Peyer's patch (tissue), 4 donors: Measurements from ENCODE around the gene RNF20. TPM values are rescaled to one million over a fixed set of nuclear protein-coding genes. Genes with fewer than 3 reads are reported as not detected.
"Not testable (repeated sequence)": the region's sequence is repeated elsewhere in the genome, so short reads cannot be mapped to it uniquely, and the experiment has no call there.

Experiments used
- DNase-seq, 3 donors: peaks; one replicate each; pipeline ENCODE4 v3.0.0-alpha.2; 2017 to 2019
- H3K27ac ChIP-seq, 4 donors: fragments of 200-600 bp; sonication (generic); one replicate each; pipeline ENCODE4 v1.5.1; 2016 to 2019
- H3K27me3 ChIP-seq, 2 donors: fragments of 200-600 bp; sonication (generic); one replicate each; pipeline ENCODE4 v1.5.1; 2019
- H3K36me3 ChIP-seq, 3 donors: fragments of 200-600 bp; sonication (generic); one replicate each; pipeline ENCODE4 v1.5.1; 2016 to 2019
- H3K4me1 ChIP-seq, 4 donors: fragments of 200-600 bp; sonication (generic); one replicate each; pipeline ENCODE4 v1.5.1; 2016 to 2019
- H3K4me3 ChIP-seq, 4 donors: fragments of 200-600 bp; sonication (generic); 1 replicate in 3 of 4; 2 replicates in 1 of 4; pipeline ENCODE4 v1.5.1; 2016 to 2019; ENCODE audit warnings: mild to moderate bottlenecking in 1 of 4
- H3K9me3 ChIP-seq, 4 donors: fragments of 200-600 bp; sonication (generic); one replicate each; pipeline ENCODE4 v1.5.1; 2016 to 2019; ENCODE audit warnings: mild to moderate bottlenecking in 1 of 4
- CTCF ChIP-seq, 6 experiments: fragments of 450-650 bp in 4 of 6; fragments of 200-600 bp in 2 of 6; sonication (generic) in 1 of 6; IDR thresholded peaks; one replicate each; pipeline ENCODE4 v1.5.1; 2017 to 2019; ENCODE audit warnings: antibody characterized with exemption in 6 of 6, mild to moderate bottlenecking in 3 of 6, moderate library complexity in 1 of 6
- POLR2A ChIP-seq, 2 donors: fragments of 450-650 bp; IDR thresholded peaks; one replicate each; pipeline ENCODE4 v1.5.1; 2017; ENCODE audit warnings: antibody characterized with exemption in 2 of 2, mild to moderate bottlenecking in 2 of 2, moderate library complexity in 2 of 2
- total RNA-seq, 4 donors: library from RNA; depleted of rRNA; stranded (reverse); fragments of >200 nt; gene quantifications; one replicate each; pipeline ENCODE4 v1.1.0, GENCODE V29; 2016

The RNF20 gene
- total RNA-seq, 4 donors from 2014 or later, result 14.1 to 35.5 (median 16.1) TPM

- DNase-seq, result no peak
- no peak overlapping the region for H3K27ac ChIP-seq
Measured at GRCh38 chr9:101582553-101582952, 48.9 kb downstream of the RNF20 start.

DNA sequence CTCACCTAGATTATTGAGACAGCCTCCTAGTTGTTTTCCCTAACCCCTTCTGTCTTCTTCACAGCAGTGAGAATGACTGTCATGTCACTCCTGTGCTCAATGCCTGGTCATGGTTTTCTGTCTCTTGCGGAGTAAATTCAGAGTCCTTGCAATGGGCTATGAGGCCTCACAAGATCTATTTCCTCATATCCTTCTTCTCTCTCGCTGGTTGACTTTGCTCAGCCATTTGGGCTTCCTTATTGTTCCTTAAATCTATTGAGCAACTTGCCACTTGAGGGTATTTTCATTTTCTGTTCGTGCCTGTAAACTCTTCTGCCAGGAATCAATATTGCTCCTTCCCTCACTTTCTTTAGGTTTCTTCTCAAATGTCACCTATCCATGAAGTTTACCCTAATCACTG lies 52.1 kb downstream of the RNF20 start:
- no peak overlapping the region for H3K4me3 ChIP-seq
- no peaks in the 10 kb centered on the region for H3K36me3 ChIP-seq
- TF ChIP-seq POLR2A (IDR thresholded peaks at IDR 0.05), result no peak
- TF ChIP-seq CTCF (IDR thresholded peaks at IDR 0.05), result no peak
- H3K27ac ChIP-seq, result no peak overlapping the region
- H3K9me3 ChIP-seq, result no peaks in the 10 kb centered on the region
- no peak for DNase-seq
- no peaks in the 10 kb centered on the region for H3K27me3 ChIP-seq
- H3K4me1 ChIP-seq, result no peaks in the 10 kb centered on the region

More at GRCh38 chr9:101582553-101582952, 48.9 kb downstream of the RNF20 start:
- H3K36me3 ChIP-seq, result no peaks in the 10 kb centered on the region
- H3K4me3 ChIP-seq, result no peak overlapping the region
- H3K9me3 ChIP-seq, result no peaks in the 10 kb centered on the region
- H3K27me3 ChIP-seq, result no peaks in the 10 kb centered on the region
- no peaks in the 10 kb centered on the region for H3K4me1 ChIP-seq
- no peak for TF ChIP-seq CTCF (IDR thresholded peaks at IDR 0.05)
- TF ChIP-seq POLR2A (IDR thresholded peaks at IDR 0.05), result no peak

DNA sequence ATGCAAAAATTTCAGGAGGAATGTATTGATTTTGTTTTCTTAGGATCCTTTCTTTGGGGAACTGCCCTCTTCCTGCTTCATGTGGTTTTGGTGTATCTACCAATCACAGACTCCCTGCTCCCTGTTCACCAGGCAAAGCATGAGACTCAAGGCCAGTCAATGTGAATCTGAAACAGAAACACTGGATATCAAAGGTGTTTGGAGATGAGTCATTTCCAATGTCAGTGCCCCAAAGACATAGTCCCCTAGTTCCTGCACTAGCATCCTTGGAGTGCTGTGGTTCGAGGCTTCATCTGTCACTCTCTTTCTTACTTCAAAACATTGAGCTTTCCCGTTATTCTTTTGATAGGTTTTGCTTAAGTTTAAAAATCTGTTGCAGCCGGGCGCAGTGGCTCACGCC lies 53.0 kb downstream of the RNF20 start:
- no peak for DNase-seq
- no peak overlapping the region for H3K4me3 ChIP-seq
- no peak for TF ChIP-seq POLR2A (IDR thresholded peaks at IDR 0.05)
- no peak for TF ChIP-seq CTCF (IDR thresholded peaks at IDR 0.05)
- H3K4me1 ChIP-seq, result no peaks in the 10 kb centered on the region
- H3K36me3 ChIP-seq, result no peaks in the 10 kb centered on the region
- no peaks in the 10 kb centered on the region for H3K9me3 ChIP-seq
- no peak overlapping the region for H3K27ac ChIP-seq
- H3K27me3 ChIP-seq, result no peaks in the 10 kb centered on the region

GRCh38 chr9:101587332-101588043 lies 53.8 kb downstream of the RNF20 start:
- TF ChIP-seq POLR2A (IDR thresholded peaks at IDR 0.05), result no peak
- Histone ChIP-seq H3K36me3 (no peaks in the 10 kb centered on the region), H3K4me1 (no peaks in the 10 kb centered on the region), H3K27ac (no peak overlapping the region), H3K4me3 (no peak overlapping the region), H3K27me3 (no peaks in the 10 kb centered on the region), H3K9me3 (no peaks in the 10 kb centered on the region)
- no peak for DNase-seq

DNA sequence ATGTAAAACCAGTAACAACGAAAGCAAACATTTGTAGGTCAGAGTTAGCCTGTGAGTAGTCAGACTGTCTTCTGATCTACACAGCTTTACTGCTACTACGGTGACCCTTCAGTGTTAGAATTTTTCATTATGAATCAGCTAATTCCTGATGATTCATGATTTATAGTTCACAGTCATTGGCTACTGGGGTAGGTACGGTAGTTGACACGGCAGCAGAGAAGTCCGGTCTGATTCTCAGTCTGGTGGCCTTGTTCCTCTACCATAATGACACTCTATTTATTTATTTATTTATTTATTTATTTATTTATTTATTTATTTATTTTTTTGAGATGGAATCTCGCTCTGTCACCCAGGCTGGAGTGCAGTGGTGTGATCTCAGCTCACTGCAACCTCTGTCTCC lies 56.4 kb downstream of the RNF20 start:
- H3K9me3 ChIP-seq, H3K4me3 ChIP-seq, DNase-seq, H3K27me3 ChIP-seq, H3K4me1 ChIP-seq, H3K36me3 ChIP-seq, H3K27ac ChIP-seq: not testable (repeated sequence)

DNA sequence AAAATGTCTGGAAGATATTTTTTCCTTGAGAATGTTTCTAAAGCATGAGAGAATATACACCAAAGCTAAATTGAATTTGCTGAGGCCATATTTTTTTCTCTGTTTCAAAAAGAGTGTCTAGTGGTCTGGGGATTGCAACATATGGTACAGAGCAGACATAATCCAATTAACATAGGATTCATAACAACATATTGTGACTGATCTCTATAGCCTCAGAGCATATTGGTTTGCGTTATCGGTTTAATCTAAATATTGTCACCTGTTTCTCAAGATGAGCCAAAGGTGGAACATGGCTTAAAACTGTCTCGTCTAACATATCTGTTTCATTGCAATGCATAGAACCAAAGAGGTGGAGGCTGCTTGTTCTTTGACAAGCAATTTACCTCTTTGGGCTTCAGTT lies 57.2 kb downstream of the RNF20 start:
- Histone ChIP-seq H3K27me3 (no peaks in the 10 kb centered on the region), H3K36me3 (no peaks in the 10 kb centered on the region), H3K9me3 (no peaks in the 10 kb centered on the region), H3K4me1 (no peaks in the 10 kb centered on the region), H3K27ac (no peak overlapping the region), H3K4me3 (no peak overlapping the region)
- DNase-seq, result no peak
- TF ChIP-seq CTCF (IDR thresholded peaks at IDR 0.05) (no peak), POLR2A (IDR thresholded peaks at IDR 0.05) (no peak)
